Measurements from ENCODE around the gene AMBP. TPM values are rescaled to one million over a fixed set of nuclear protein-coding genes. Genes with fewer than 3 reads are reported as not detected.

Gene AMBP
- total and polyA plus RNA-seq, 9 donors, result 0.21 to 11.8 (median 0.87) TPM; not detected in 4

DNA sequence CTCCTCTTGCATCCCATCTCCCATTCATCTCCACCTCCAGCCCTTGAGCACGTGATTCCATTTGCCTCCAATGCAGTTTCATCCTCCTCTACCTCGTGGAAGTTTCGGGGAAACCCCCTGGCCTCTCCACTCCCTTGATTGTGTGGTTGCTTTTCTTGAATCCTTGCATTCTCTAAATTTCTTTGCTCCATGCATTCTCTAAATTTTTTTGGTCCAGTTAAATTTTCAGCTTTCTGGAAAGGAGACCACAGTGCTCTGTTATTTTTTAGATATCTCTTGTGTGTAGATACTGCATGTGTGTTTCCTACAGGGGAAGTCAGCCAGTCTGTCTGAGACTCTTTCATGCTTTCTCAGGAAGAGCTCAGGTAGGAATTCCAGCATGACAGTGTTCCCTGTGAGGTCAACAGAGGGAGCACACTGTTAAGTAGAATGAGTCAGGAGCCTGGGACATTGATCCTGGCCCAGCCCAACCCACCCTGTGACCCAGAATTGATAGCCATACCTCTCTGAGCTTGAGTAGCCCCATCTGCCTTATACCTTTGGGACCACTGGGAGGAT is 52.8 kb downstream of the AMBP start:
- Histone ChIP-seq H3K27me3 (ENCODE audit: control insufficient read depth, insufficient read depth, low read length) (no peaks in the 10 kb centered on the region), H3K36me3 (ENCODE audit: control insufficient read depth, insufficient read depth, low read length) (peaks cover 43% of the 10 kb centered on the region), H3K27ac (ENCODE audit: low read length) (no peak overlapping the region), H3K4me1 (ENCODE audit: control insufficient read depth, insufficient read depth, low read length) (peaks cover 16% of the 10 kb centered on the region), H3K9me3 (replicated peaks; ENCODE audit: control insufficient read depth, low read depth, low read length) (peaks cover 16% of the 10 kb centered on the region), H3K4me3 (ENCODE audit: low read length) (no peak overlapping the region)
- DNase-seq, result no peak
- 81% methylated on average over 3 of the region's 3 CpGs for WGBS (ENCODE audit: insufficient coverage)

DNA sequence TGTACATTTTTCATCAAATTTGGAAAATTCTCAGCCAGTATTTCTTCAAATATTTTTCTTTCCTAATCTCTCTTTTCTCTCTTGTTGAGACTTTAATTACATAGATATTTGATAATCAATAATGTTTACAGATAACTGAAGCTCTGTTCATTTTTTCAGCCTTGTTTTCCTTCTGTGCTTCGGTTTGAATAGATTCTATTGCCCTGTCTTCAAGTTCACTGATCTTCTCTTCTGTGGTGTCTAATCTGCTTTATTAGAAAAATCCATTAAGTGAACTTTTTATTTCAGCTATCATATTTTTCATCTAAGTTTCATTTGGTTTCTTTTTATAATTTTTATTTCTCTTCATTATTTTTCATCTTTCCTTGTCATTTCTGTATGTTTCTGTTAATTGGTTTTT is 54.1 kb downstream of the AMBP start:
- Histone ChIP-seq H3K36me3 (ENCODE audit: control insufficient read depth, insufficient read depth, low read length) (peaks cover 30% of the 10 kb centered on the region), H3K4me1 (ENCODE audit: control insufficient read depth, insufficient read depth, low read length) (peaks cover 16% of the 10 kb centered on the region), H3K9me3 (replicated peaks; ENCODE audit: control insufficient read depth, low read depth, low read length) (peaks cover 16% of the 10 kb centered on the region), H3K4me3 (ENCODE audit: low read length) (no peak overlapping the region), H3K27me3 (ENCODE audit: control insufficient read depth, insufficient read depth, low read length) (no peaks in the 10 kb centered on the region), H3K27ac (ENCODE audit: low read length) (no peak overlapping the region)
- no peak for DNase-seq
- WGBS (ENCODE audit: insufficient coverage), result no CpG with 5 or more reads among the region's 1 CpG

DNA sequence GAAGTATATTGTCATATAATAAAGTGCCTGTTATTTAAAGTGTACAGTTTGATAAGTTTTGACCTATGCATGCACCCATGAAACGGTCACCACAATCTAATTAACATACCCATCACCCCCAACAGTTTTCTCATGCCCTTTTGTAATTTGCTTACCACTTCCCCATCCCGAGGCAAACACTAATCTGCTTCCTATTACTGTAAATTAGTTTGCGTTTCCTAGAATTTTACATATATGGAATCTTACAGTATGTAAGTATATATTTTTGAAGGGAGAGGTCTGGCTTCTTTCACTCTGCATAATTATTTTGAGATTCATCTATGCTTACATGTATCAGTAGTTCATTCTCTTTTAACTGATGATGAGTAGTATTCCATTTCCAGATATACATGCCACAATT is 56.5 kb downstream of the AMBP start:
- peaks cover 16% of the 10 kb centered on the region for H3K9me3 ChIP-seq (replicated peaks; ENCODE audit: control insufficient read depth, low read depth, low read length)
- no CpG with 5 or more reads among the region's 3 CpGs for WGBS (ENCODE audit: insufficient coverage)
- no peak overlapping the region for H3K4me3 ChIP-seq (ENCODE audit: low read length)
- H3K36me3 ChIP-seq (ENCODE audit: control insufficient read depth, insufficient read depth, low read length), result peaks cover 39% of the 10 kb centered on the region
- no peak overlapping the region for H3K27ac ChIP-seq (ENCODE audit: low read length)
- no peak for DNase-seq
- H3K4me1 ChIP-seq (ENCODE audit: control insufficient read depth, insufficient read depth, low read length), result peaks cover 8% of the 10 kb centered on the region
- H3K27me3 ChIP-seq (ENCODE audit: control insufficient read depth, insufficient read depth, low read length), result no peaks in the 10 kb centered on the region

DNA sequence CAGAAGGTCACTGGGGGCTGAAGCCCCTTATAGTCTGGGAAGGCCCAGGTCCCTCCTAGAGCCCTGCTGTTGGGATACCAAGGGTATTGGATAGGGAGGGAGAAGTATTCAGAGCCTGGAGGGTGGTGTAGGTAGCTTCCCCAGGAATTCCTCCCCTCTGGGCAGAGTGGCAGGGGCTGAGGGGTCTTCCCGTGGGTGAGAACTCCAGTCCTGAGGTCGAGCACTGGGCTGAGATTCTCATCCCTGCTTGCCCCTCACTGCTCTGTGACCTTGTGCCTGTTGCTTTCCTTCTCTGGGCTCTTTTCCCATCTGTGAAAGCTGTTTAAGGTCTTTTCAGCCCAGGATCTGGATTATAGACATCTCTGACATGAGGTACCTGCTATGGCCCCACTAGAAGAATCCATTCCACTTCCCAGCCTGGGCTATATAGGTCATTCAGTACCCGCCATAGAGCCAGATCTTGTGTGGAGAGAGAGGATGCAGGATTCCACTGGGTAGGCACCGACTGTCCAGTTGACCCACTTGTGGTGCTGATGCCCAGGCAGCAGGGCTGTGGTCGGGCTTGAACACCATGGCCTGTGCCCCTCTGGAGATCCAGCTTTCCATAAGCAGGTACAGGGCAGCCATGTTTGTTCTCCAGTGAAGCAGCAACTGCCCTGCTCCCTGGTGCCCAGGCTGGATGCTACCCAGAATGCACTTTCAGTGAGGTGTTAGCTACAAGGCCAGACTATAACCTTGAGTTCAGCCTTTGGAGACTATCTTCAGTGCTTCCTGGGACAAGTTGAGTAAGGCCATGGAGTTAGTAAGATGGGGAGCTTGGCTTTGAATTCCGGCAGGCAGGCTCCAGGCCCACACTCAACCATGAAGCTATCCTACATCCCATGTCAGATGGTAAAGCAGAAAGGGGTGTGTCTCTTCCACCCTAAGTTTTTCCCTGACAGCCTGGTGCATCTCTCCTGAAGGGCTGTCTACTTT is 60.1 kb downstream of the AMBP start:
- no peaks in the 10 kb centered on the region for H3K27me3 ChIP-seq (ENCODE audit: control insufficient read depth, insufficient read depth, low read length)
- H3K9me3 ChIP-seq (replicated peaks; ENCODE audit: control insufficient read depth, low read depth, low read length), result peaks cover 10% of the 10 kb centered on the region
- WGBS (ENCODE audit: insufficient coverage), result 97% methylated on average over 3 of the region's 6 CpGs
- DNase-seq, result no peak
- peaks cover 30% of the 10 kb centered on the region for H3K36me3 ChIP-seq (ENCODE audit: control insufficient read depth, insufficient read depth, low read length)
- no peaks in the 10 kb centered on the region for H3K4me1 ChIP-seq (ENCODE audit: control insufficient read depth, insufficient read depth, low read length)
- no peak overlapping the region for H3K4me3 ChIP-seq (ENCODE audit: low read length)
- H3K27ac ChIP-seq (ENCODE audit: low read length), result no peak overlapping the region

DNA sequence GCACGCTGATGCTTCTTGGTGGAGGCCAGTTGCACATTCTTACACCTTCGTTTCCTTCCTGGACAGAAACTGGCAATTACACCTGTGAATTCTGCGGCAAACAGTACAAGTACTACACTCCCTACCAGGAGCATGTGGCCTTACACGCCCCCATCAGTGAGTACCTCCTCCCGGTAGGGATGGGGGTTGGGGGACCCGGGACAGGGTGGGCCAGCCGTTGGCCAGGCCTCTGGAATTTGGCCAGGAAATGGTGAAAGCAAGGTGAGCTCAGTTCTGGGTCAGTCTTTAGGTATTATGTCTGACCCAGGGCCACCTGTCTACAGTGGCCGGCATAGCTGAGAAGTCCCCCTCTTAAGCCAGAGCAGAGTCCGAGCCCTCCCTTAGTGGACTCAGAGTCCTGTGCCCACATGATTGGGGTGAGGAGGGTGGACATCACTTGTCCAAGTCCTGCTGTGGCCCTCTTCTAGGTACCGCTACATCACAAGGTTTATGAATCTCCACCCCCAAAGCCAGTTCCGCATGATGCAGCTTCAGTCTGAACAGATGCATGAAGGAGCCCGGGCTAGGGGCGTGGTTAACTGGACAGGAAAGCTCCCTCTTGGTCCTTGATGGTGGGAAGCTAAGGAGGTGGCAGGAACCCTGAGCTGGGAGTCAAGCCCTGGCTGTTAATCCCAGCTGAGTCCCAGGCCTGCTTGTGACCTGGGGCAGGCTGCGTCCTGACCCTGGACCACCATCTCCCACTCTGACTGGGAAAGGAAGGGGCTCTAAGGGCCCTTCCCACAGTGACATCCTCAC is 61.3 kb downstream of the AMBP start:
- H3K36me3 ChIP-seq (ENCODE audit: control insufficient read depth, insufficient read depth, low read length), result peaks cover 34% of the 10 kb centered on the region

DNA sequence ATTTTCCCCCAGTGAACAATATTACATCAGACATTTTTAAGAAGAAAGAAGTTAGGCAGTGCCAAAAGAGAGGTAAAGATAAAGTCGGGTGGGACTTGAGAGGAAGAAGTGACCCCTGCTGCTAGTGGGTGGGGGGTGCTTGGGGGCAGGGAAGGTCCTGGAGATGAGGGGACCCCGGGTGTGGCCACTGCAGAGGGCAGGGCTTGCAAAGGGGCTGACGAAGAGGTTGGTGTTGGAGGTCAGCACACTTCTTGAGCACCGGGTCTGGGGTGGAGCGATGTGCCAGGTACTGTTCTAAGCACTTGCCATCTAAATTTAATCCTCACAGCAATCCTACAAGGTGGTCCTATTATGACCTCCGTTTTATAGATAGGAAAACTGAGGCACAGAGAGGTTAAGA is 62.0 kb downstream of the AMBP start:
- WGBS (ENCODE audit: insufficient coverage), result 83% methylated on average over 2 of the region's 6 CpGs
- H3K27ac ChIP-seq (ENCODE audit: low read length), result no peak overlapping the region
- H3K4me1 ChIP-seq (ENCODE audit: control insufficient read depth, insufficient read depth, low read length), result no peaks in the 10 kb centered on the region
- H3K36me3 ChIP-seq (ENCODE audit: control insufficient read depth, insufficient read depth, low read length), result peaks cover 39% of the 10 kb centered on the region
- DNase-seq, result no peak
- no peak overlapping the region for H3K4me3 ChIP-seq (ENCODE audit: low read length)
- H3K9me3 ChIP-seq (replicated peaks; ENCODE audit: control insufficient read depth, low read depth, low read length), result no peaks in the 10 kb centered on the region
- no peaks in the 10 kb centered on the region for H3K27me3 ChIP-seq (ENCODE audit: control insufficient read depth, insufficient read depth, low read length)

More for the DNA sequence above, 61.3 kb downstream of the AMBP start:
- no peaks in the 10 kb centered on the region for H3K27me3 ChIP-seq (ENCODE audit: control insufficient read depth, insufficient read depth, low read length)
- H3K9me3 ChIP-seq (replicated peaks; ENCODE audit: control insufficient read depth, low read depth, low read length), result peaks cover under 1% of the 10 kb centered on the region
- WGBS (ENCODE audit: insufficient coverage), result 95% methylated on average over 6 of the region's 14 CpGs
- H3K4me3 ChIP-seq (ENCODE audit: low read length), result no peak overlapping the region
- H3K27ac ChIP-seq (ENCODE audit: low read length), result no peak overlapping the region
- no peak for DNase-seq
- no peaks in the 10 kb centered on the region for H3K4me1 ChIP-seq (ENCODE audit: control insufficient read depth, insufficient read depth, low read length)

DNA sequence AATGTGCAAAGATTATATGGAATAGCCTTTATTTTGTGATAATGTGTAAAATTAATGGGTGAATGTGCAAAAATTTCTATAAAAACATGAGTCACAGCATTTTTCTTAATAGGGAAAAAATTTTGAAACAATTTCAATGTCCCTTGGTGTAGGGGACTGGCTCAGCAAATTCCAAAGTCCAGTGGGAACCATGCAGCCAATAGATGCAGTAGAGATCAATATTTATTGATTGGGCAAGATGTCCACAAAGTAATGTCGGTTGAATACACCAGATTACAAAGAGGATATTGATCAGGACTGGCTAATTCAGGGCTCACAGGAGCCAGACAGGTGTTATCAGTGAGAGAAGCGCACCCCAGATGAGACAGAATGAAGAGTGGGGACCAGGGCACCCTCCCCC is 62.5 kb downstream of the AMBP start:
- no peak for DNase-seq
- H3K9me3 ChIP-seq (replicated peaks; ENCODE audit: control insufficient read depth, low read depth, low read length), result no peaks in the 10 kb centered on the region

DNA sequence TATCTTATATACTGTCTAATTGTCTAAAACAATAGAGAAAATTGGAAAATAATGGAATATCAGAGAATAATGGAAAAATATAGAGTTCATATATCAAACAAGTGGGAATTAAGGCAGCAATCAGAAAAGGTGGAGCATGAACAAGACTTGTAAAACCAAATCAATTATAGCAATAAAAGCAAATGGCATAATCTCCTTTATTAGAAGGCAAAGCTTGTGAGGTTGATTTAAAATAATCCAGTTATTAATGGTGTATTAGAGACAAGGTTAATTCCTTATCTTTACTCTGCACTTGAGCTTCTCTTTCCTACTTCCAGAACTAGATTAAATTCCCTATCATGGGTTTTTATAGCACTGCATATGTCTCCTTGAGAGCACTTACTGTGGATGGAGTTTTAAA is 64.1 kb downstream of the AMBP start:
- H3K36me3 ChIP-seq (ENCODE audit: control insufficient read depth, insufficient read depth, low read length), result peaks cover 47% of the 10 kb centered on the region
- no peaks in the 10 kb centered on the region for H3K27me3 ChIP-seq (ENCODE audit: control insufficient read depth, insufficient read depth, low read length)
- H3K9me3 ChIP-seq (replicated peaks; ENCODE audit: control insufficient read depth, low read depth, low read length), result no peaks in the 10 kb centered on the region
- H3K4me3 ChIP-seq (ENCODE audit: low read length), result no peak overlapping the region
- no peak for DNase-seq
- H3K4me1 ChIP-seq (ENCODE audit: control insufficient read depth, insufficient read depth, low read length), result peaks cover 3% of the 10 kb centered on the region
- H3K27ac ChIP-seq (ENCODE audit: low read length), result no peak overlapping the region

More for the DNA sequence above, 62.5 kb downstream of the AMBP start:
- Histone ChIP-seq H3K27me3 (ENCODE audit: control insufficient read depth, insufficient read depth, low read length) (no peaks in the 10 kb centered on the region), H3K36me3 (ENCODE audit: control insufficient read depth, insufficient read depth, low read length) (peaks cover 42% of the 10 kb centered on the region), H3K4me1 (ENCODE audit: control insufficient read depth, insufficient read depth, low read length) (peaks cover 3% of the 10 kb centered on the region), H3K4me3 (ENCODE audit: low read length) (no peak overlapping the region), H3K27ac (ENCODE audit: low read length) (no peak overlapping the region)
- WGBS (ENCODE audit: insufficient coverage), result 88% methylated on average over 1 of the region's 2 CpGs

DNA sequence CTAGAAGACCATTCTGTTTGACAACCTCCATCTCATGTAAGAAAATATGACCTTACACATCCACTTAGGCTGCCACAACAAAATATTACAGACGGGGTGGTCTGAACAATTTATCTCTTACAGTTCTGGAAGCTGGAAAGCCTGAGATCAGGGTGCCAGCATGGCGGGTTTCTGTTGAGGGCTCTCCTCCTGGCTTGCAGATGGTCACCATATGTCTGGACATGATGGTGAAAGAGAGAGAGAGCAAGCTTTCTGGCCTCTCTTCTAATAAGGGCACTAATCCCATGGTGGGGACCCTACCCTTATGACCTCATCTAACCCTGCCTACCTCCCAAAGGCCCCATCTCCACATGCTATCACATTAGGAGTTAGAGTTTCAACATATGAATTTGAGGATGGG is 66.0 kb downstream of the AMBP start:
- Histone ChIP-seq H3K4me1 (ENCODE audit: control insufficient read depth, insufficient read depth, low read length) (peaks cover 3% of the 10 kb centered on the region), H3K36me3 (ENCODE audit: control insufficient read depth, insufficient read depth, low read length) (peaks cover 47% of the 10 kb centered on the region), H3K9me3 (replicated peaks; ENCODE audit: control insufficient read depth, low read depth, low read length) (no peaks in the 10 kb centered on the region), H3K4me3 (ENCODE audit: low read length) (no peak overlapping the region), H3K27ac (ENCODE audit: low read length) (no peak overlapping the region), H3K27me3 (ENCODE audit: control insufficient read depth, insufficient read depth, low read length) (no peaks in the 10 kb centered on the region)
- DNase-seq, result no peak
- WGBS (ENCODE audit: insufficient coverage), result no CpG with 5 or more reads among the region's 2 CpGs

DNA sequence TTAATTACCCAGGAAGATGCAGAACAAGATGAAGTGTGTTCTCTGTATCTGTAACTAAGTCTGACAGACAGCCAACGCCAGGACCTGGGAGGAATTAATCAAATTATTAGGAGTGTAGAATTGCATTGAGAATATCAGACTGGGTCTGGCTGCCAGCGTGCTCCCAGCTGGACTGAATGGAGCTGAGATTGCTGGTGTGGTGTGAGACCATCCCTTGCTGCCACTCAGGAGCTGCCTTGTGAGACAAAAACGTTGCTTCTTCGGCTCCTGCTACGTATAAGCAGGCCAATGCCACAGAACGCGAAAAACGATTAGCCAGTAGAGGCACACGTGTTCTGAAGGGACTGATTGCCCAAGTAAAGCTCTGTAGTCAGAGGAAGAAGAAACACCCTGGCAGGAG is 66.8 kb downstream of the AMBP start:
- Histone ChIP-seq H3K27me3 (ENCODE audit: control insufficient read depth, insufficient read depth, low read length) (peaks cover under 1% of the 10 kb centered on the region), H3K4me3 (ENCODE audit: low read length) (no peak overlapping the region), H3K36me3 (ENCODE audit: control insufficient read depth, insufficient read depth, low read length) (peaks cover 47% of the 10 kb centered on the region), H3K27ac (ENCODE audit: low read length) (no peak overlapping the region), H3K9me3 (replicated peaks; ENCODE audit: control insufficient read depth, low read depth, low read length) (peaks cover 2% of the 10 kb centered on the region), H3K4me1 (ENCODE audit: control insufficient read depth, insufficient read depth, low read length) (peaks cover 3% of the 10 kb centered on the region)
- DNase-seq, result no peak
- 92% methylated on average over 8 of the region's 9 CpGs for WGBS (ENCODE audit: insufficient coverage)
